AG04449 (cell line): Measurements from ENCODE around the gene FERMT2.
"Not testable (repeated sequence)": the region's sequence is repeated elsewhere in the genome, so short reads cannot be mapped to it uniquely, and the experiment has no call there.

Source experiments
- CTCF ChIA-PET: fragments of 350-600 bp; formaldehyde crosslinking; extraction: SDS; loops from one replicate; lab custom pipeline; 2021; ENCODE audit warnings: antibody characterized with exemption; lab: Yijun Ruan, JAX
- POLR2A ChIA-PET: fragments of 400-600, 350-600 bp; formaldehyde crosslinking; extraction: SDS; loops from one replicate; lab custom pipeline; 2020; ENCODE audit warnings: antibody characterized with exemption, inconsistent platforms; lab: Yijun Ruan, JAX
- DNase-seq: peaks from one replicate; pipeline ENCODE4 v3.0.0-alpha.2; 2010; ENCODE audit warnings: low read depth, low spot score
- H3K4me3 ChIP-seq: 2 replicates; pipeline ENCODE4 v1.5.1; 2011; ENCODE audit warnings: low read depth, mild to moderate bottlenecking, control low read depth, low read length
- CTCF ChIP-seq: IDR thresholded peaks from one replicate; pipeline ENCODE4 v1.5.1; 2011; ENCODE audit warnings: mild to moderate bottlenecking, moderate library complexity, low read length, control low read depth, inconsistent platforms; ENCODE audit not compliant: insufficient read depth; ENCODE audit errors: missing control alignments

FERMT2 gene

GRCh38 chr14:52873694-52874093, 77.2 kb downstream of the FERMT2 start:
- no peak for DNase-seq
- ChIA-PET POLR2A (no interaction called here), CTCF (no interaction called here)
- no peak overlapping the region for H3K4me3 ChIP-seq
- no peak for TF ChIP-seq CTCF

- CTCF ChIA-PET, result no interaction called here
- H3K4me3 ChIP-seq, result no peak overlapping the region
- POLR2A ChIA-PET, result no interaction called here
- no peak for TF ChIP-seq CTCF
- DNase-seq, result no peak
Measured at GRCh38 chr14:52873065-52873464, 77.8 kb downstream of the FERMT2 start.

- DNase-seq, result no peak
- CTCF ChIA-PET, result interaction anchor here (1.1 to 1.5 kb wide), 3 partner anchors 9 to 21 kb away, joined by 3 to 4 read pairs (median 3); no protein-coding TSS in a partner anchor
- TF ChIP-seq CTCF, result no peak
- POLR2A ChIA-PET, result no interaction called here
- H3K4me3 ChIP-seq, result no peak overlapping the region
Measured at GRCh38 chr14:52871606-52872005, 79.2 kb downstream of the FERMT2 start.

GRCh38 chr14:52868911-52869618, 81.8 kb downstream of the FERMT2 start:
- POLR2A ChIA-PET, result no interaction called here
- H3K4me3 ChIP-seq, result no peak overlapping the region
- CTCF ChIA-PET, result interaction anchor here (0.7 kb wide), 1 partner anchor 19 kb away, joined by 3 read pairs; no protein-coding TSS in a partner anchor
- no peak for TF ChIP-seq CTCF
- no peak for DNase-seq

- H3K4me3 ChIP-seq, CTCF ChIA-PET, POLR2A ChIA-PET: not testable (repeated sequence)
Measured at GRCh38 chr14:52864893-52865292, 86.0 kb downstream of the FERMT2 start.

GRCh38 chr14:52863334-52863700, 87.5 kb downstream of the FERMT2 start:
- no peak for DNase-seq
- ChIA-PET CTCF (no interaction called here), POLR2A (no interaction called here)
- no peak overlapping the region for H3K4me3 ChIP-seq
- no peak for TF ChIP-seq CTCF

More at GRCh38 chr14:52864893-52865292, 86.0 kb downstream of the FERMT2 start:
- DNase-seq, result not testable (repeated sequence)

- H3K4me3 ChIP-seq, result no peak overlapping the region
- CTCF ChIA-PET, result interaction anchor here (0.9 to 1.5 kb wide), 2 partner anchors 9 to 15 kb away, joined by 3 read pairs; no protein-coding TSS in a partner anchor
- POLR2A ChIA-PET, result no interaction called here
Measured at GRCh38 chr14:52862632-52863333, 88.1 kb downstream of the FERMT2 start.

More at GRCh38 chr14:52862632-52863333, 88.1 kb downstream of the FERMT2 start:
- no peak for DNase-seq
- no peak for TF ChIP-seq CTCF
